Ureter (tissue), 1 donor: ENCODE data around the gene GALNT12. TPM values are rescaled to one million over a fixed set of nuclear protein-coding genes. Genes with fewer than 3 reads are reported as not detected.
A peak's percentile ranks its signal among the peaks of the same experiment; 100 is the strongest.

Source experiments
- DNase-seq: peaks from one replicate; pipeline ENCODE4 v3.0.0-alpha.2; 2020; ENCODE audit warnings: low spot score
- total RNA-seq: library from RNA; stranded (reverse); gene quantifications from one replicate; pipeline ENCODE4 v1.2.4, GENCODE V29; 2023
- donor health status: DM: yes; HTN: yes; CAD: no.

The GALNT12 gene
- total RNA-seq, 1 donor from 2014 or later = 38.5 TPM

- peak; percentile 87 for DNase-seq
Observed at GRCh38 chr9:98860871-98861293, 53.4 kb downstream of the GALNT12 start.

DNA sequence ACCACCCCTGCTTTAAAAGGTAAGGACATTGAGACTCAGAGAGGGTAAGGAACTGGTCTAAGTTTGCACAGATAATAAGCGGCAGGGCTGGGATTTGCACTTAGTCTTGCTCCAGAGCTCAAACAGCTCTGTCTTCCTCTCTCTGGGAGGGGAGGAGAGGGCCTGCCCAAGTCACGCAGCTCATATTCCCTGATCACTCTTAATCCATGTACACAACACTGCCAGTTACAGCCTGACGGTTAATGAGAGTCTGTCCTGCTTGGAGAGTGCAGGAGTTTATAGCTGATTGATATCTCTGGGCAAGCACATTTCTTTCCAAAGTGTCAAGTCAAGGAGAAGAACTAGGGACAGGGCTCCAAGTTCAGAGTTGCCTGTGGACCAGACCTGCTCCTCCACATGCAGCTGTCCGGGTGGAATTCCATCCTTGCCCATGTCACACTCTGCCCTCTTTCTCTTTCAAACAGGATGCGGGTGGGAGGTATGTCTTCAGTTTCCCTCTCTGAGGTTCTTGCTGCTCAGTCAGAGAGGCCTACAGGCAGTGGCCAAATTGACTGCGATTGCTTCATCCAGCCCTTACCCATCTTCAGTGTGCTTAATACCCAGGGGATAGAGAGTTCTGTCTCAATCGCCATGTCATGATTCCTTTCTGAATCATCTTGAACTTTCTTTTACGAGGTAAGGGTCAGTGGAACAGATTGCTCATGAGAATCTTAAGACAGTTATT lies 54.5 kb downstream of the GALNT12 start:
- no peak for DNase-seq

GRCh38 chr9:98862936-98863335 lies 55.5 kb downstream of the GALNT12 start:
- no peak for DNase-seq

- DNase-seq = no peak
Observed at GRCh38 chr9:98864281-98865174, 57.1 kb downstream of the GALNT12 start.

- no peak for DNase-seq
Observed at GRCh38 chr9:98865284-98865875, 57.9 kb downstream of the GALNT12 start.

GRCh38 chr9:98866435-98867102 lies 59.1 kb downstream of the GALNT12 start:
- DNase-seq = no peak

DNA sequence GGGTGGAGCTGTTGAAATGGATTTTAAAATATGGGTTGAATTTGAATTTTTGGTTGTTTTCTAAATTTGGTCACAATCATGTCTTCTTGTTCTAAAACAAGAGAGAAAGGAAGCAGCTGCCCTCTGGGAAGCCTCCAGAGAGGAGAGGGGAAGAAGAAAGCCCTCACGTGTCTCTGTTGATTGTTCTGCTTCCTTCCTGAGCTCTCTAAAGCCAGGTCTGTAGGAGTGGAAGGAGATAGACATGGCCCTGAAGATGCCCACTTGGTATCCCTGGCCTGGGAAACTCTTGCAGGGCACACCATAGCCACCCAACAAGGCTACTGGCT lies 59.6 kb downstream of the GALNT12 start:
- DNase-seq = no peak

DNA sequence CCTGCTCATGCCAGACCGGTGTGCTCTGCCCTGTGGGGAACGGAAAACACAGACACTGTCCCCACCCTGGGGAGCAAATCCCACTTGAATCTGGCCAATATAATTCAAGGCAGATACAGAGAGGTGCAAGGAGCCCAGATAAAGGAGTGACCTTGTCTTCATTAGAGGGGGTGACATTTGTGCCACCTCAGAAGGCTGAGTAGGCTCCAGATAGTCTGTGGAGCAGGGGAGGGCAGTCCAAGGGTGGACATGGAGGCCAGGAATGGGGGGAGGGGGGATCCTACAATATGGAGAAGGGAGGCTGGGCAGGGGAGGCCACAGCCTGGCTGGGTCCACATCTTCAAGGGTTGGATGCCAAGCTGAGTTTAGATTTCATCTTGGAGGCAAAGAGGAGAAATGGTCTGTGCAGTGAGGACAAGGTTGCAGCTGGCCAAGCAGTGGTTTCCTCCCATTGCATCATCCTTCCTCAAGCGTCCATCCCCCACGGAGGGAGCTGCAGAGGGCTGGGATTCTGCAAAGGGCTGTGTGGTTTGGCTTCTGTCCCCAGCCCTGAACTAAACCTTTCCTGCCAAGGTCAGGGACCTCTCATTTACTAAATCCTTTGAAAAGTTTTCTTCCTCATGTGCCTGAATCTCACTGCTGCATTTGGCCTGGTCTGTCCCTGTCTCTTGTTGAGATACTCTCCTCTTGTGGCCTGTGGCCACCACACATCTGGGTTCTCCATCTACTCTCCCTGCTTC lies 60.1 kb downstream of the GALNT12 start:
- peak; percentile 81 for DNase-seq

DNA sequence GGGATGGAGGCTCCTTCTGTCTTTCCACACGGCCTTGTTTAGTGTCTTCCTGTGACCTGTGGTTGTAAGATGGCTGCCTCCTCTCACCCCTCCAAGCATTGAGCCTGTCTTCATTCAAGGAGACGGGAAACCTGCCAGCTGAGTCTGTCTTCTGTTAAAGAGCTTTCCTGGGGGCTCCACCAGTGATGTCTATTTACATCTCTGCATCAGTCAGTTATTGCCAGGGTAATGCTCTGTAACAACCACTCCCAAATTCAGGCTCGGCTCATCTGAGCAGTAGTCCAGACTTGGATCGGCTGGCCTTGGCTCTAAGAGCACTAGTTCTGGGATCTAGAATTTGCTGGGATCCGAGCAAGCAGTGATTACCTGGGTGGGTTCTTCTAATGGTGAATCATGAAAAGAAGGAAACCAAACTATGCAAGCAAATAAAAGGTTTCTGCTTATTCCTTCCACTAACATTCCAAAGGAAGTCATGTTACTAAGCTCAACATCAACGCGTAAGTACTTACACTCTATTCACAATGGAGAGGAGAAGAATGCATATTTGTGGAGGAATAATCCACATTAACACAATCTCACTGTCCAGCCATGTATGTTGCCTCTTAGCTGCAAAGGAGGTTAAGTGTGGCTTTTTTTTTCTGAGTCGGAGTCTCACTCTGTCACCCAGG lies 61.7 kb downstream of the GALNT12 start:
- DNase-seq = no peak

DNA sequence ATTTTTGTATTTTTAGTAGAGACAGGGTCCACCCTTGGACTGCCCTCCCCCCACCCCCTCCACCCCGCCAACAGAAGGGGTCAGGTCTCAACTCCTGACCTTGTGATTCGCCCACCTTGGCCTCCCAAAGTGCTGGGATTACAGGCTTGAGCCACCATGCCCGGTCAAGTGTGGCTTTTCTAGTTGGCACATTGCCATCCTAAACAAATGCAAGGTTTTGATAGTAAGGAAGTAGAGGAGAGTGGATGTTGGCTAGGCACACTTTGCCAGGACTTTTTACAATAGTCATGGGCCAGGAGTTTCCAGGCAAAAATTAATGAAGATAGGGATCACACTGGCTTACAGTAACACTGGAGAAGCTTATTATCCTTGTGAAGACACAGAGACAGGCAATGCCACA lies 62.4 kb downstream of the GALNT12 start:
- no peak for DNase-seq

- DNase-seq = no peak
Observed at GRCh38 chr9:98870782-98871557, 63.5 kb downstream of the GALNT12 start.

- DNase-seq = no peak
Observed at GRCh38 chr9:98871558-98872065, 64.1 kb downstream of the GALNT12 start.

- DNase-seq = no peak
Observed at GRCh38 chr9:98873526-98873925, 66.1 kb downstream of the GALNT12 start.

DNA sequence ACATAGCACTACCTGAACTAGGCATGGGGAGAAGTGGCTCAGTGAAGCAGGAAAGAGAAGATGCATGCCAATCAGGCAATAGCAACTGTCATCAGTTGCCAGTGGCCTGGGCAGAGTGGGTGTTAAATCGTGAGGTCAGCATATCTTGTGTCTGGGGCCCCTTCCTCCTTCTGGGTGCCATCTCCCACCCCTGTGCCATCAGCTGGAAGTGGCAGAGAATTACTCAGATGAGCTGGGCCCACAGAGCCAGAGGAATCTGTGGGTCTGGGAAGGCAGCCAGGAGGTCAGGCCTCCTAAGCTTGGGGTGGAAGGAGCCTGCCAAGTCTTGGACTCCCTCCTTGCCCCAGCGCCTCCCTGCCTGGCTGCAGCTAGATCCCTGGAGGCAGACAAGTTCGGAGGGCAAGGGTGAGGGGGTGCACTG lies 66.5 kb downstream of the GALNT12 start:
- DNase-seq = peak; percentile 60

DNA sequence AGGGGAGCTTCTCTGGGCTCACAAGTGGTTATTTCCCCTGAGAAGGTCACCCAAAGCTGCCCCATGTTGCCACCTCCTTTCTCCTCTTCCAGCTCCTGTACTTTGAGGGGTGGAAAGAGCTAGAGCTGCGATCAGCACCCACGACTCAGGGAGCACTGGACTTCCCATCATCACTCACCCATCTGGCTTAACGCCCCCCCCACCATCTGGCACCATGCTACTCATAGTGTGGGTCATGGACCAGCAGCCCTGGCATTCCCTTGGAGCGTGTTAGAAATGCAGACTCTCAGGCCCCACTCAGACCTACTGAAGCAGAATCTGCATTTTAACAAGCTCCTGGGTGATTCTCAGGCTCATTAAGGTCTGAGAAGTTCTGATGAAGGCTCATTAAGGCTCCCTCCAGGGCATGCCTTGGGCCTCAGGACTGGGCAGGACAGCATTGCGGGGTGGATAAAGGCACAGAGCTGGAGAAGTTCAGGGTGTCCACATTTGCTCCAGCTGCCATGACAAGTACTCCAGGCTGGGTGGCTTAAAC lies 67.3 kb downstream of the GALNT12 start:
- no peak for DNase-seq

DNA sequence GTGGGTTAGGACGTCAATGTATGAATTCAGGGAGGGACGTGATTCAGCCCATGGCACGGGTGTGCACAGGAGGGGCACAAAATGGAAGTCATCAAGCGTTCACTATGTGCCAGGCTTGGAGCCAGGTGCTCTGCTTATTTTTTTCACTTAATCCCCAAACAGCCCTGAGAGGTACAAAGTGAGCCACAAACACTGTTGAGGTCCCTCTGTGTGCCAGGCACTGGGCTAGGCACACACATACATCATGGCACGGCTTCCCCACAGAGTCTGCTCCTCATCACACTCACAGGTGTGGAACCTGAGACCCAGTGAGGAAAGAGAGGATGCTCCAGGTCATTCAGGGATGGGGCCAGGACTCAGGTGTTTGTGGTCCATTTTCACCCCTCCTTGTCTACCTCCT lies 68.1 kb downstream of the GALNT12 start:
- peak; percentile 10 for DNase-seq

GRCh38 chr9:98877311-98877710 lies 69.8 kb downstream of the GALNT12 start:
- no peak for DNase-seq

- DNase-seq = no peak
Observed at GRCh38 chr9:98879094-98879962, 71.9 kb downstream of the GALNT12 start.

DNA sequence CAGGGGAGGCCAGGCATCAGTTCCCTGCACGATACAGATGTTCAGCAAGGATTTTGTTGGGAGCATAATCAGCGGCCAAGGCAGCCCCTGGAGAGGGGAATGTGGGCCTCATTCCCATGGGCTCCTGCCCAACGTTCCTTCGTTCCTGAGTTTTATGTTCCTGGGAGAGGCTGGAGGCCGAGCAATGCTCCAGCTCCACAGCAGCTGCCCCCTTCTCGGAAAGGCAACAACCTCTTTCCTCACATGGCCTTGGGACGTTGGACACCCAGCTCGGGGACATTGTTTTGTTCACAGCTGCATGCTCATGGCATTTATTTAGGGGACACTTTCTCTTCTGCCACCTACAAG lies 72.5 kb downstream of the GALNT12 start:
- DNase-seq = peak; percentile 59
